Keratinocyte (primary cell): ENCODE results near the gene GZMM.

Source experiments
- CTCF ChIP-seq, 3 experiments: IDR thresholded peaks in 1 of 3; conservative IDR thresholded peaks in 1 of 3; optimal IDR thresholded peaks in 1 of 3; 2 replicates in 2 of 3; 3 replicates in 1 of 3; pipeline versions ENCODE3 to v1.5.1; 2011; ENCODE audit warnings: low read length in 3 of 3, mild to moderate bottlenecking in 3 of 3, moderate library complexity in 2 of 3, control low read depth in 1 of 3, inconsistent platforms in 1 of 3; ENCODE audit not compliant: insufficient read depth in 2 of 3; ENCODE audit errors: extremely low read depth in 1 of 3
- EZH2 ChIP-seq: IDR thresholded peaks from one replicate; pipeline ENCODE4 v1.6.1; 2012; ENCODE audit warnings: inconsistent platforms, mild to moderate bottlenecking, low read length, moderate library complexity

- TF ChIP-seq CTCF (optimal IDR thresholded peaks at IDR 0.05 in 1 of 3, IDR thresholded peaks at IDR 0.05 in 1 of 3, conservative IDR thresholded peaks at IDR 0.05 in 1 of 3; ENCODE audit: extremely low read depth in 1 of 3, insufficient read depth in 2 of 3, low read length in 3 of 3) (no peak), EZH2 (no peak)
These were observed 41.8 kb downstream of the GZMM start for GRCh38 chr19:585551-586110.
